GM12874 (cell line): ENCODE results near the gene AGAP1.

Source experiments
- TF ChIP-seq, protein P1 (sequence below): IDR thresholded peaks from 2 replicates; pipeline ENCODE4 v1.5.1; 2011; ENCODE audit warnings: low read depth, mild to moderate bottlenecking, control low read depth, low read length, moderate library complexity; ENCODE audit not compliant: insufficient read depth

Gene AGAP1

DNA sequence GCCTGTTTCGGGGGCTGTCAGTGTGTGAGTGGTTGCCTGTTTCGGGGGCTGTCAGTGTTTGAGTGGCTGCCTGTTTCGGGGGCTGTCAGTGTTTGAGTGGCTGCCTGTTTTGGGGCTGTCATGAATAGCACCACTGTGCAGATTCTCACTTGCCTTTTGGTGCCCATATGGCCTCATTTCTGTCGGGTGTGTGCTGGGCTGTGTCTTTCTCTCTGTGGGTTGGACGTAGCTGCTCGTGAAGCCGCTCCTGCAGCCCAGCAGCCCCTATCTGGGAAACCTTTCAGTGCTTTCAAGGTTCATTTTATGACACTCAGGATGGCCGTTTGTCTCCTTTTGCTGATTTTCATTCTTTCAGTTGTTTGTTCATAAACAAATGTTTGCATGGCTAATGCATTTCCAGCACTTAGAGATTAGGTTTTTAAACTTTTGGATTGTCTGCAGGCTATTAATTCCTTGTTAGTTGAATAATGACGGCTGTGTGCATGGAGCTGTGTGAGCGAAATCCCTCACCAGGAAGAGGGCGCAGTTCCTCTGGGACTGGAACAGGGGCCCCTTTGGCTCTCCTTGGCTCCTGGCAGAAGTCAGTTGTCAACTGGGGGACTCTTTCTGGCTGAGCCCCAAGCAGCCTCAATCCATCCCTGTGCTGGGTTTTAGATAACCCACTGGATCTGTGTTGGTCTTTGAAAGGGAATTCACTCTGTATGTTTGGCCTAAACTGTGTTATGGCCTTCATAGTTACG, 10.8 kb downstream of the AGAP1 start:
- TF ChIP-seq, protein P1, sequence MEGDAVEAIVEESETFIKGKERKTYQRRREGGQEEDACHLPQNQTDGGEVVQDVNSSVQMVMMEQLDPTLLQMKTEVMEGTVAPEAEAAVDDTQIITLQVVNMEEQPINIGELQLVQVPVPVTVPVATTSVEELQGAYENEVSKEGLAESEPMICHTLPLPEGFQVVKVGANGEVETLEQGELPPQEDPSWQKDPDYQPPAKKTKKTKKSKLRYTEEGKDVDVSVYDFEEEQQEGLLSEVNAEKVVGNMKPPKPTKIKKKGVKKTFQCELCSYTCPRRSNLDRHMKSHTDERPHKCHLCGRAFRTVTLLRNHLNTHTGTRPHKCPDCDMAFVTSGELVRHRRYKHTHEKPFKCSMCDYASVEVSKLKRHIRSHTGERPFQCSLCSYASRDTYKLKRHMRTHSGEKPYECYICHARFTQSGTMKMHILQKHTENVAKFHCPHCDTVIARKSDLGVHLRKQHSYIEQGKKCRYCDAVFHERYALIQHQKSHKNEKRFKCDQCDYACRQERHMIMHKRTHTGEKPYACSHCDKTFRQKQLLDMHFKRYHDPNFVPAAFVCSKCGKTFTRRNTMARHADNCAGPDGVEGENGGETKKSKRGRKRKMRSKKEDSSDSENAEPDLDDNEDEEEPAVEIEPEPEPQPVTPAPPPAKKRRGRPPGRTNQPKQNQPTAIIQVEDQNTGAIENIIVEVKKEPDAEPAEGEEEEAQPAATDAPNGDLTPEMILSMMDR = no peak

DNA sequence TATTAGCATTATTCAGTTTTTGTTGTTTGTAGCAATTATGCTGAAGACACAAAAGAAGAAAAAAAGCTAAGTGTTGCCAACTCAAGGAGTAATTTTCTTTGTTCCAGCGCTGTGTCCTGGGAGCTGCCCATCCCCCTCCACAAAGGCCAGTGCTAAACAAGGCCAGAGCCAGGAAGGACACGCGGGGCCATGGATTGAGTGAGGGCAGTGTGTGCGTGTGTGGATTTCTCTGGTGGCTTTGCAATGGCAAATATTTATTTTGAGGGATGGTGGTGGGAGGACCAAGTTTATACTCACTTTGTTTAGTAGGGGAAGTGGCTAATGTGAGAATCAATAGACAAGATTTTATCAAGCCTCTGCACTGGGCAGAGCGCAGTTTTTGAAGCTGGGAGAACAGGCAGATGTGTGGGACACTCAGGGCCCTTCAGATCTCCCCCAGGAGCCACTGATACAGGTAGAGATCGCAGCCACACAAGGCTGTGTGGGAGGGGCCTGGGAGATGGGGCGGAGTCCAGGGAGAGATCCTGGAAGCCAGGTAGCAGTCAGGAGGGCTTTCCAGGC, 11.4 kb downstream of the AGAP1 start:
- TF ChIP-seq, protein P1 = no peak

DNA sequence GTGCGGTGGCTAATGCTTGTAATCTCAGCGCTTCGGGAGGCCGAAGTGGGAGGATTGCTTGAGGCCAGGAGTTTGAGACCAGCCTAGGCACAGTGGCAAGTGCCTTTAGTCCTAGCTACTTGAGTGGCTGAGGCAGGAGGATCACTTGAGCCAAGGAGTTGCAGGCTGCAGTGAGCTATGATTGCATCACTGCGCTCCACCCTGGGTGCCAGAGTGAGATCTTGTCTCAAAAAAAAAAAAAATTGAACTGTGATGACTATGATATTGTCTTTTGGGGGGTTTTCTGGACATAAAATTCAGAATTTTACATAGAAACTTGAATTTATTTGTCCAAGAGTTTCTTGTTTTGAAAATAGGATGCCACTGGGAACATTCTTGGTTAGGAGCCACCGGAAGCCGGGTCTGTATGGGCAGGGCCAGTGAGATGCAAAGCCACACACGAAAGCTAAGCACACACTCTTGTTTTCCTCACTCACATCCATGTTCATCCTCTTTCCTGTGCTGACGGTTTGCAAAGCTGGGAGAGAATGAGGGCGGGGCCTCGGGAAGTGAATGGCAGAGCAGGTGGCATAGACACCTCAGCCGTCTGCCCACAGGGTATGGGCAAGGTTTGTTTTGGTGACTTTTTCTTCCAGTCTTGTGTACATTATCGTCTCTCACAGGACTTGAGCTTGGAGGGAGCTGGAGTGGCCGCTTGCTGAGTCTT, 12.6 kb downstream of the AGAP1 start:
- TF ChIP-seq, protein P1 = no peak

DNA sequence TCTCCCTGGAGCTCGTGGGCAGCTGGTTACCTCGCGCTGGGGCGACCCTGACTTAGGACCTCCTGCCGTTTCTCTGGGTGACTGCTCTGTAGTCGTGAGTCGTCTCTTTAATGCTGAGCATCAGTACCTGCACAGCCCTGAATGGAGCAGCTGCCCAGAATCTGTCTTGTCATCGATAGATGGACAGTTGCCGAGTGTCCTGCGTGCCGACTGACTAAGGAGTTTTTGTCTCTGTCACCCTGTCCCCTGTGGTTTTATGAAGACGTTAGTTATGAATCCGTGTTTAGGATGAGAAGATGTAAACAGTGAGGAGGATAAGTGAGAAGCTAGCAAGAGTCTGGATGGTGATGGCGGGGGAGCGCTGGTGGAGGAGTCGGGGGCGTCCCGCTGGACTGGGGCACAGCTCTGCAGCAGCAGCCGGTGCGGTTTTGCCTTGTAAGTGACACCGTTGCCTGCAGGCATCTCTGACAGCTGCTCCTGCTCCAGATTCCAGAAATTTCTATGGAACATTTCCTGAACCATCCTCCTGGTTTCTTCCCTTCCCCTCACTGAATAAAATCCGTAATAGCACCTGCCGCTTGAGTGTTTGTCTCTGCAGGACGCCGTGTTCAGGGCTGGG, 13.3 kb downstream of the AGAP1 start:
- TF ChIP-seq, protein P1 = no peak

DNA sequence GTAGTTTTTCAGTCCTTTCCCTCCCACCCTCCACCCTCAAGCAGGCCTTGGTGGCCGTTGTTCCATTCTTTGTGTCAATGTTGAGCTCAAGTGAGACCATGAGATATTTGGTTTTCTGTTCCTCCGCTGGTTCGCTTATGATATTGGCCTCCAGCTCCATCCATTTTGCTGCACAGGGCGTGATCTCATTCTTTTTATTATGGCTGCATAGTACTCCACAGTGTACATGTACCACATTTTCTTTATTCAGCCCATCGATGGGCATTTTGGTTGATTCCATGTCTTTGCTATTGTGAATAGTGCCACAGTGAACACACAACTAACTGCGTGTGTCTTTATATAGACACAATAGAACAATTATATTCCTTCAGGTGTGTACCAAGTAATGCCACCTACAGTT, 14.1 kb downstream of the AGAP1 start:
- TF ChIP-seq, protein P1 = no peak

DNA sequence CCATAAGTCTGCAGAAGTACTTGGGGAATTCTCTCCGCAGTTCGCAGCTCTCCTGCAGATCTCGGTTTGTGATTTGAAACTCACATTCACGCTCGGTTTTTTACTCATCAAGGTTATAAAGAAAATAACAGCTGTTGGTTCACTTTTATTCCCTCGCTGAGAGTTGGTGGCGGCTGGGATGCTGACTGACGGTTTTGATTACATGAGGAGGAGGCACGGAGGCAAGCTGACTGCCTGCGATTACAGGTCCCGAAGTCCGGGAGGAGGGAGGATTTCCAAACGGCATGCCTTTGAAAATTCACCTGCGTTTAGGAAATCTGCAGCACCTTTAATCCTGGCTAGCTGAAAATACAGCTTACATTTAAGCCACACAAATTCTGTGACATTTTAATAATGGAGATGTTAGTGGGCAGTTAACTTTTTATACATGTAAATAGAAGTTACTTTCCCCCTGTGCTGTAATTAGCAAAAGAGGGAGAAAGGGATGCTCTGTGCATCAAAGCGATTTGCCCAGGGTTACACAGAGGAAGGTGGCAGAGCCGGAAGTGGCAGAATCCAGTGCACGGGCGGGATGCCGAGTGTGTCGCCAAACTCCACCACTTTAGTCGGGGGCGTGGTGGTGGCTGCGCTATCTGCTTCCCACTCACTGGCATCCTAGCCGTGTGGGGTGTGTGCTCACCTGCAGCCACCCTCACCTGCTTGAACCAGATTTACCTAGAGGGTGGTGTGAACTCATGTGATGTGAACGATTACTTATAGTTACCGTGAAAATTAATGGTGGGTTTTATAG, 14.7 kb downstream of the AGAP1 start:
- TF ChIP-seq, protein P1 = no peak
